Small intestine (tissue), 7 donors: ENCODE measurements around the gene PACSIN2. TPM values are rescaled to one million over a fixed set of nuclear protein-coding genes. Genes with fewer than 3 reads are reported as not detected.
"Not testable (repeated sequence)": the region's sequence is repeated elsewhere in the genome, so short reads cannot be mapped to it uniquely, and the experiment has no call there.

Source experiments
- DNase-seq, 2 donors: peaks; one replicate each; pipeline versions ENCODE4 v3.0.0 to v3.0.0-alpha.2; 2013
- FAIRE-seq: peaks from 2 replicates; lab custom pipeline; 2012; peaks lifted over from hg19 to GRCh38; lab: Jason Lieb, UNC
- H3K27ac ChIP-seq, 3 donors: one replicate each; pipeline ENCODE4 v1.5.1; 2013; ENCODE audit warnings: low read length in 2 of 3, mild to moderate bottlenecking in 2 of 3, control low read depth in 1 of 3, inconsistent platforms in 1 of 3, low read depth in 1 of 3, moderate library complexity in 1 of 3
- H3K27me3 ChIP-seq, 3 donors: one replicate each; pipeline ENCODE4 v1.6.1; 2013; ENCODE audit warnings: low read length in 3 of 3, inconsistent platforms in 1 of 3; ENCODE audit not compliant: control insufficient read depth in 3 of 3, insufficient read depth in 3 of 3
- H3K36me3 ChIP-seq, 3 donors: one replicate each; pipeline ENCODE4 v1.6.1; 2013; ENCODE audit warnings: low read length in 3 of 3, inconsistent platforms in 1 of 3, low read depth in 1 of 3, mild to moderate bottlenecking in 1 of 3, moderate library complexity in 1 of 3; ENCODE audit not compliant: control insufficient read depth in 3 of 3, insufficient read depth in 2 of 3
- H3K4me1 ChIP-seq, 3 donors: one replicate each; pipeline ENCODE4 v1.6.1; 2013; ENCODE audit warnings: low read length in 2 of 3, inconsistent platforms in 1 of 3, low read depth in 1 of 3, mild to moderate bottlenecking in 1 of 3, moderate library complexity in 1 of 3; ENCODE audit not compliant: control insufficient read depth in 3 of 3, insufficient read depth in 2 of 3
- H3K4me3 ChIP-seq, 3 donors: one replicate each; pipeline ENCODE4 v1.5.1; 2013; ENCODE audit warnings: low read length in 3 of 3, control low read depth in 1 of 3, inconsistent platforms in 1 of 3, low read depth in 1 of 3, mild to moderate bottlenecking in 1 of 3, moderate library complexity in 1 of 3
- H3K9me3 ChIP-seq, 2 donors: one replicate each; pipeline ENCODE4 v1.6.1; 2013; ENCODE audit warnings: low read depth in 1 of 2, low read length in 1 of 2; ENCODE audit not compliant: control insufficient read depth in 2 of 2, insufficient read depth in 1 of 2
- whole genome bisulfite sequencing, 3 donors: extraction: QIAGEN DNeasy Blood & Tissue Kit; methylation state at CpG; one replicate each; pipeline ENCODE4 v1.1.7; 2013; 5-methylcytosine and 5-hydroxymethylcytosine counted together
- polyA plus RNA-seq, 4 donors: library from polyadenylated mRNA; stranded (reverse) in 3 of 4; unstranded in 1 of 4; fragments of 200-250 nt in 3 of 4; fragments of 120-200 nt in 1 of 4; gene quantifications; one replicate each; pipeline versions ENCODE4 v1.2.1 to v1.2.3, GENCODE V29; 2013
- donor health status: healthy with polysubstance abuse.
- donor health status: control.
- donor health status: control.
- donor health status: Bipolar disorder and iron deficiency.
- donor health status: healthy.

The PACSIN2 gene
- polyA plus RNA-seq, 4 donors: 28.9 to 53.3 (median 45.2) TPM

DNA sequence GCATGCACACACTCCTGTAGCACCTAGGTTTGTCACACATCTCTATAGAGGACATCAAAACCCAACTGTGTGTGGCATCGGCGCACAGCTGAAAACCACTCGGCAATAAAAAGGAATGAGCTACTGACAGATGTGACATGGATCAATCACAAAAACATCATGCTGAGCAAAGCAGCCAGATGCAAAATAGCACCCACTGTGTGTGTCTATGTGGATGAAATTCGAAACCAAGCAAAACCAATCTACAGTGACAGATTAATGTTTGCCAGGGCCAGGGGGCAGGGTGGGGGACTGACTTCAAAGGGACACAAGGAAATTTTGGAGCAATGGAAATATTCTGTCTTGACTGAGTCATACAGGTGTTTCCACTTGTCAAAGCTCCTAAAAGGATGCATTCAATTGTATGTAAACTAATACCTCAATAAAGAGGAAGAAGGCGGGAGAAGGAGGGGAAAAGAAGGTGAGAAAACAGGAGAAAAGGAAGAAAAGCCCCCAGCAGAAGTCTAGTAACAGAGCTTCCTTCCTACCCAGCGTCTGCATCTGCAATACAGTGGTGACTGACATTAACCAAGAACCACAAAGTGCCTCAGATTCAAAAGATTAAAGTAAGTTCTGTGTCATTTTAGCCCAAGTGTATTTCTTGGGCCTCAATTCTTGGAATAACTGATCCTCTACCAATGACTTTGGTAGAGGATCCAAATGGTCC lies 49.8 kb downstream of the PACSIN2 start:
- H3K4me3 ChIP-seq: no peak overlapping the region
- H3K27ac ChIP-seq: no peak overlapping the region
- H3K27me3 ChIP-seq: no peaks in the 10 kb centered on the region
- H3K36me3 ChIP-seq: peaks cover 0 to 19% (median 2%) of the 10 kb centered on the region in 3 donors
- DNase-seq (no peak), FAIRE-seq (no peak)
- 48 to 81% (median 72%) methylated on average over 6 of the region's 6 CpGs for WGBS, 3 donors
- no peaks in the 10 kb centered on the region for H3K9me3 ChIP-seq
- H3K4me1 ChIP-seq: peaks cover 4 to 29% (median 18%) of the 10 kb centered on the region in 3 donors

DNA sequence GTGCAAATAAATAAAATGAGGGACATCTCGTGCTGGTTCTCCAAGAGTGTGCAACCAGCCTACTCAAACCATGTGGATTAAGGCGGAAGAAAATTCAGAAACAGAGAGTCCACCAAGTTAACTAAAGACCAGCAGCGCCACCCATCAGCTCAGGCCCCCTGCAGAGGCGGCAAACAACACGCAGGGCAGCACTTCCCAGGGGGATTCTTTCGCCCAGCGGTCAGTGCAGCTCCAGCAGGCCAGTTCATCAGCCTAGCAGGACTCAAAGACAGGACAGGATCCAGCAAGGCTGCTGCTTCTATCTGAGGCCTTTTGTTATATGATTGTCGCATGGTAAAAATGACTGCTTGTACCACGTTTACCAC lies 51.7 kb downstream of the PACSIN2 start:
- Histone ChIP-seq H3K27ac (peak overlapping the region; percentile 74 to 83 (median 82)), H3K36me3 (peaks cover 0 to 10% (median 2%) of the 10 kb centered on the region in 3 donors), H3K9me3 (no peaks in the 10 kb centered on the region), H3K4me1 (peaks cover 4 to 36% (median 21%) of the 10 kb centered on the region in 3 donors), H3K4me3 (no peak overlapping the region), H3K27me3 (no peaks in the 10 kb centered on the region)
- 82 to 91% (median 85%) methylated on average over 9 of the region's 9 CpGs for WGBS, 3 donors
- FAIRE-seq: no peak
- no peak for DNase-seq

DNA sequence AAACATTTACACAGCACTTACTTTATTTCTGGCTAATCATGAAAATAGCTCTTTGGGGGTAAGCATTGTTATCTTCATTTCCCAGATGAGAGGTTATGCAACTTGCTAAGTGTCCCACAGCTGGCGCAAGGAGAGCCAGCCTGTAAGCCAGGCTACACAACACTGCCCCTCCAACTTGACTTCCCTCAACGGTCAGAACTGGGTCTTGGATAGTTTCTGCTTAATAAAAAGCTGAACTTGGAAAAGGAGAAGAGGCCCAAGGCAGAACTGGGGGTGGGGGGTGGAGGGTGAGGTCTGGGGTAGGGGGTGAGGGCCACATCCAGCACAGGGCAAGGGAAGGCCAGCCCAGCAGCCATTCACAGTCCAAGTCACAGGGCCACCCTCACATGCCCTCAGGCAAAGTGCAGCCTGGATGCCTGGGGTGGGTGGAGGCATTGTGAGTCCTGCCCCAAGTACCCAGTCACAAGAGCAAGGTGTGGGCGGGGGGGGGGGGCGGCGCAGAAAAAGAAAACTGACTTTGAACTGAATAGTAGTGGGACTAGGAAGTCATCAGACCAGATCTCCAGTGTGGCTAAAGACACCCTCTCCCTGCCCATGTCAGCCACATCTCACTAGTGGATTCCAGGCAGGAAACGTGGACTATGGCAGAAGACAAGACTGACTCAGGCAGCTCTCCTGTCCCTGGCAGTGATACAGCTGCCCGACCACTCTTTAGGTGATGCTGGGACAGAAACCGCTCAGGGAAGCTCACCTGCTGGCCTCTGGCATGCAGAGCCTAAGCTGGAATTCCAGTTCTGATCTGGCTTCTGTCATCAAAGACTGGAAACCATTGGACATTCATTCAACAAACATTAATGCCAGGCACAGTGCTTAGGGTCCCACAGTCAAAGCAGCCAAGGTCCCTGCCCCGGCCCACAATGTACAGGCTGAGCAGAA lies 52.4 kb downstream of the PACSIN2 start:
- DNase-seq: peak; percentile 90 to 94
- H3K27ac ChIP-seq: peak overlapping the region; percentile 74 to 83 (median 82)
- WGBS, 3 donors: 52 to 72% (median 71%) methylated on average over 6 to 8 of the region's 9 CpGs

DNA sequence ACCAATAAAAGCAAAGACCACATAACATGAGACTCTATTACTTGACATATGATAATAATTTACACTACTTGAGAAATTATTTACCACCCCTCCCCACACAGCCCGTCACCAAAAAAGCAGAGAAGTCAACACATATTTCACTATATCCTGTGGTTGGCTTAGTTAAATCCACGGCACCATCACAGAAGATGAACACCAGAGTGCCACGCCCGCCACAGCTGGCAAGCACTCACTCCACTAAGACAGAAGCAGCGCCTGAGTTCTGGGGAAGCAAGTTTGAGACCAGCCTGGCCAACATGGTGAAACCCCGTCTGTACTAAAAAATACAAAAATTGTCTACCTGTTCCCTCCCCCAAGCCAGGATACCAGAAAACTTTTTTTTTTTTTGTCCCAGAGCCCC lies 53.1 kb downstream of the PACSIN2 start:
- no peak for FAIRE-seq
- no peaks in the 10 kb centered on the region for H3K27me3 ChIP-seq
- DNase-seq: no peak
- H3K36me3 ChIP-seq: peaks cover 0 to 7% (median 2%) of the 10 kb centered on the region in 3 donors
- peak overlapping the region; percentile 74 to 82 (median 76) for H3K27ac ChIP-seq
- H3K4me3 ChIP-seq: no peak overlapping the region
- 63 to 82% (median 77%) methylated on average over 6 of the region's 6 CpGs for WGBS, 3 donors
- peaks cover 6 to 44% (median 23%) of the 10 kb centered on the region in 3 donors for H3K4me1 ChIP-seq
- H3K9me3 ChIP-seq: no peaks in the 10 kb centered on the region

More for the DNA sequence above, 52.4 kb downstream of the PACSIN2 start:
- no peaks in the 10 kb centered on the region for H3K9me3 ChIP-seq
- peaks cover 0 to 7% (median 2%) of the 10 kb centered on the region in 3 donors for H3K36me3 ChIP-seq
- H3K27me3 ChIP-seq: no peaks in the 10 kb centered on the region
- FAIRE-seq: no peak
- H3K4me3 ChIP-seq: no peak overlapping the region
- peaks cover 4 to 41% (median 23%) of the 10 kb centered on the region in 3 donors for H3K4me1 ChIP-seq

DNA sequence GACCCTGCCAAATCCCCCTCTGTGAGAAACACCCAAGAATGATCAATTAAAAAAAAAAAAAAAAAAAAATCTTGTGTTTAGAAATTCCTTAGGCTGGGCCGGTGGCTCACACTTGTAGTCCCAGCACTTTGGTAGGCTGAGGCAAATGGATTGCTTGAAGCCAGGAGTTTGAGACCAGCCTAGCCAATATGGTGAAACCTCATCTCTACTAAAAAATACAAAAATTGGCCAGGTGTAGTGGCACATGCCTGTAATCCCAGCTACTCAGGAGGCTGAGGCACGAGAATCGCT lies 53.6 kb downstream of the PACSIN2 start:
- H3K9me3 ChIP-seq, H3K36me3 ChIP-seq, H3K4me3 ChIP-seq, H3K27me3 ChIP-seq, DNase-seq, FAIRE-seq: not testable (repeated sequence)
- Histone ChIP-seq H3K27ac (peak overlapping the region in 2 of 3 donors; percentile 27 to 82), H3K4me1 (peaks cover 8 to 48% (median 23%) of the 10 kb centered on the region in 3 donors)
- 81 to 85% (median 81%) methylated on average over 3 of the region's 3 CpGs for WGBS, 3 donors

DNA sequence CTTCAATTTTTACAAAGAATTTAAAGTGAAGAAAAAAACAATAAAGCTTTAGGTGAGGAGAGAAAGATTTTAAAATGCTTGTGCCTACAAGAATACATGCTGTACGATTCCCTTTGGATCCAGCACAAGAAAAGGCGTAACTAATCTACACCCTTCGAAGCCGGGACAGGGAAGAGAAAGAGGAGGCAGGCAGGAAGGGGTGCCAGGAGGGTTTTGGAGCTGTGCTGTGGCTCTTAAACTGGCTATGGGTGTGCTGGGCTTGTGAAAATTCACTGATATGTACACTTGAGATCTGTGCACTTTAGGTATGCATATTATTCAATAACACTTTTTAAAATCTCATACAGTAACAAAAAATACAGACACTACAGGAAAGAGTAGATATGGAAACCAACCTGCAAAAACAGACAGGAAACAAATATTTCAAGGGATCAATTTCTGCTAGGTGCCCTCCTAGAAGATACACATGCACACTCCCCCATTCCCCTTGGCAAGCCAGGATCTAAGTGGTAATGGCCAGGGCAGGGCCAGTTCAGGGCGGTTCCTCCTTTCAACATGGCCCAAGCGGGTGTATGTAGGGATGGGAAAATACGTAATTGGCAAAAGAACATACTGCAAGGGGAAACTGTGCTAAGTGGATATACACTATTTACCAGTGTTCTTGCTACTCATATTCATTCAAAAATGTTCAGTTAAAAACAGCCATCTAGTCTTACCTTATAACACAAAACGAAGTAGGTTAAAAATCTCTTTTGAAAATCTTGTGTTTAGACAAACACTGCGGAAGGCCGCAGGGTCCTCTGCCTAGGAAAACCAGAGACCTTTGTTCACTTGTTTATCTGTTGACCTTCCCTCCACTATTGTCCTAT lies 54.2 kb downstream of the PACSIN2 start:
- FAIRE-seq (no peak), DNase-seq (no peak)
- Histone ChIP-seq H3K4me1 (peaks cover 8 to 48% (median 23%) of the 10 kb centered on the region in 3 donors), H3K9me3 (no peaks in the 10 kb centered on the region), H3K27ac (peak overlapping the region in 2 of 3 donors; percentile 76 to 83), H3K27me3 (no peaks in the 10 kb centered on the region), H3K4me3 (no peak overlapping the region), H3K36me3 (peaks cover 0 to 4% (median 0%) of the 10 kb centered on the region in 3 donors)
- 73 to 78% (median 76%) methylated on average over 10 of the region's 10 CpGs for WGBS, 3 donors

DNA sequence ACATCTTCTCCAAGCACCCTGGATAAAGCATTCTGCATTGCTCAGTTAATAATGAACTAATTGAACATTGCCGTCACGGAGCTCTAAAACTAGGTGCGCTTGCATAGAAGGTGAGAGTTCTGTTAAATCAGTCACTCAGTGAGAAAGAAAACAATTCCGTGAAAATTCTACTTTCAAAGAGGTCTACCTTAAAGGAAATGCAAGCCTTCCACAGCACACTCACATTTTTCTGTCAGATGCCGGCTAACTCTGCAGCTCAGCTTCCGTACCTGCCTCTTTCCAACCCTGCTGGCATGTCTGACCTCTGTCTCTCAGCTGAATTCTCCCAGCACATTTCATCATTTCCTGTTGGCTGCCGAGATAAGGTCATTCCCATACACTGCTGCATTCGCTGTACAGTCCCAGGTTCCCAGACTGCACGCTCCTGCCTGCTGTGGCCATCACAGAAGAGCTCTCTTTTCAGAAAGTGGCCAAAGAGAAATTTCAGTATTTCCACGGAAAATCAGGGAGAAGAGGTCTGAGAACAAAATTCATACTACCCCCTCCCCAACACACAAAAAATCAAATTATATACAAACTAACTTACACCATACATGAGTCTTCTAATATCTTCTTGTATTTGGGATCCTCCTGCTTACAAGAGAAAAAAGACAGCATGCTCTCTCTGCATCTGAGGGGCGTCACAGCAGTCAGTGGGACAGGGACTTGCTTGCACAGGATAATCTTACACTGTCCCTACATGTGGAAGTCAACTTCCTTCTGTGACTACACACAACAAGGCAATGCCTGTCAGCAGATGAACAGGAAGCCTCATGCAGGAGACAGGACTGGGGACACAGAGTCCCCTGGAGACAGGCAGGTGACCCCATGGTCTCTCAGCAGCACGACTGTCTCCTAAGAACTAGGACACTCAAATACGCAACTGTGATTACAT lies 55.1 kb downstream of the PACSIN2 start:
- FAIRE-seq: no peak
- peak overlapping the region; percentile 43 to 83 (median 76) for H3K27ac ChIP-seq

More for the DNA sequence above, 55.1 kb downstream of the PACSIN2 start:
- Histone ChIP-seq H3K27me3 (no peaks in the 10 kb centered on the region), H3K9me3 (no peaks in the 10 kb centered on the region), H3K36me3 (peaks cover 0 to 4% (median 0%) of the 10 kb centered on the region in 3 donors), H3K4me3 (peak overlapping the region in 2 of 3 donors; percentile 27 to 35), H3K4me1 (peaks cover 8 to 48% (median 23%) of the 10 kb centered on the region in 3 donors)
- WGBS, 3 donors: 16 to 30% (median 29%) methylated on average over 13 of the region's 13 CpGs
- peak; percentile 91 to 94 for DNase-seq
